ENCODE data around the gene FAM13A.

DNA sequence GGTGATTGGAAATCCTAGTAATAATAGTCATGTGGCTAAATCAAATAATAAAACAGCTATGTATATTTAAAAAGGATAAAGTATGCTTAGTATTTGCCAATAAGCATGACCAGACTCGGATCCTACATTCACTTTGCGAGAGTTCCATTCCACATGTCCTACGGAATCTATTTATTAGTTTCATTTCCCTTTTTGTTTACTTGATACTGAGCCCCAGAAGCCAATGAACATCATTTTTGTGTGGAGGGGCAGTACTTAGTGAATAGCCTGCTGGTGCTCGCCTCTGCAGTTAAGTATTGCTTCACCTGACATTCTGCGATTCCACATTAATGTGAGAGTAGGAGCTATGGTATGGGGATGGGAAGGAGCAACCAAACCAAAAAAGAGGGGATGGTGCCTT is 300.8 kb downstream of the FAM13A start:
- TF ChIP-seq EZH2 (IDR thresholded peaks at IDR 0.05; ENCODE audit: low read depth, low read length, severe bottlenecking) (no peak), EP300 (IDR thresholded peaks at IDR 0.05; ENCODE audit: borderline replicate concordance in 1 of 2, low read depth in 2 of 2, low read length in 2 of 2) (no peak)
- TF ChIP-seq, protein P1, sequence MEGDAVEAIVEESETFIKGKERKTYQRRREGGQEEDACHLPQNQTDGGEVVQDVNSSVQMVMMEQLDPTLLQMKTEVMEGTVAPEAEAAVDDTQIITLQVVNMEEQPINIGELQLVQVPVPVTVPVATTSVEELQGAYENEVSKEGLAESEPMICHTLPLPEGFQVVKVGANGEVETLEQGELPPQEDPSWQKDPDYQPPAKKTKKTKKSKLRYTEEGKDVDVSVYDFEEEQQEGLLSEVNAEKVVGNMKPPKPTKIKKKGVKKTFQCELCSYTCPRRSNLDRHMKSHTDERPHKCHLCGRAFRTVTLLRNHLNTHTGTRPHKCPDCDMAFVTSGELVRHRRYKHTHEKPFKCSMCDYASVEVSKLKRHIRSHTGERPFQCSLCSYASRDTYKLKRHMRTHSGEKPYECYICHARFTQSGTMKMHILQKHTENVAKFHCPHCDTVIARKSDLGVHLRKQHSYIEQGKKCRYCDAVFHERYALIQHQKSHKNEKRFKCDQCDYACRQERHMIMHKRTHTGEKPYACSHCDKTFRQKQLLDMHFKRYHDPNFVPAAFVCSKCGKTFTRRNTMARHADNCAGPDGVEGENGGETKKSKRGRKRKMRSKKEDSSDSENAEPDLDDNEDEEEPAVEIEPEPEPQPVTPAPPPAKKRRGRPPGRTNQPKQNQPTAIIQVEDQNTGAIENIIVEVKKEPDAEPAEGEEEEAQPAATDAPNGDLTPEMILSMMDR (IDR thresholded peaks at IDR 0.05; ENCODE audit: control extremely low read depth in 1 of 3, insufficient read depth in 1 of 3, low read depth in 1 of 3, low read length in 3 of 3) = no peak
- TF ChIP-seq, protein P2, sequence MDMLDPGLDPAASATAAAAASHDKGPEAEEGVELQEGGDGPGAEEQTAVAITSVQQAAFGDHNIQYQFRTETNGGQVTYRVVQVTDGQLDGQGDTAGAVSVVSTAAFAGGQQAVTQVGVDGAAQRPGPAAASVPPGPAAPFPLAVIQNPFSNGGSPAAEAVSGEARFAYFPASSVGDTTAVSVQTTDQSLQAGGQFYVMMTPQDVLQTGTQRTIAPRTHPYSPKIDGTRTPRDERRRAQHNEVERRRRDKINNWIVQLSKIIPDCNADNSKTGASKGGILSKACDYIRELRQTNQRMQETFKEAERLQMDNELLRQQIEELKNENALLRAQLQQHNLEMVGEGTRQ (IDR thresholded peaks at IDR 0.05; ENCODE audit: low read length) = no peak

Data from H1 (cell line).